CD4-positive, alpha-beta T cell treated with Interleukin-15 for 1 hour (primary cell): ENCODE measurements around the gene ATXN1.
"Not testable (repeated sequence)": the region's sequence is repeated elsewhere in the genome, so short reads cannot be mapped to it uniquely, and the experiment has no call there.

Experiments
- DNase-seq: peaks from one replicate; pipeline ENCODE4 v3.0.0-alpha.2; 2020

Gene ATXN1

GRCh38 chr6:16760516-16761470 lies at the start of gene ATXN1:
Gene ATXN1, minus strand, starts transcription at chr6:16761460.
- peak; percentile 55 for DNase-seq

DNA sequence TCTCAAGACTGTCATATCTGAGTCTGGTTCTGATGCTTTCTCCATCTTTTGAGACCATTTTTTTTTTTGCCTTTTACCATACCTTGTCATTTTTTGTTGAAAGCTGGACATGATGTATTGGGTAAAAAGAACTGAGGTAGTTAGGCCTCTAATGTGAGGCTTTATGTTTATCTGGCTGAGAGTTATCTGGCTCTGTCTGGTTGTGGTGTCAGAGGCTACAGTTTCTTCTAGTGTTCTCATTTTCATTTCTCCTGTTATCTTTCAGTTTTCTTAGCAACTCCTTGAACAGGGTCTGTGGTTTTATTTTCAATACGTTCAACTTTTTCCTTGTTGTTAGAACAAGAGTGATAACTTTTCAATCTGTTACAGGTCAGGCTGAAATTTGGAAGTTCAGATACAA lies 49.2 kb upstream of the ATXN1 start:
- no peak for DNase-seq

DNA sequence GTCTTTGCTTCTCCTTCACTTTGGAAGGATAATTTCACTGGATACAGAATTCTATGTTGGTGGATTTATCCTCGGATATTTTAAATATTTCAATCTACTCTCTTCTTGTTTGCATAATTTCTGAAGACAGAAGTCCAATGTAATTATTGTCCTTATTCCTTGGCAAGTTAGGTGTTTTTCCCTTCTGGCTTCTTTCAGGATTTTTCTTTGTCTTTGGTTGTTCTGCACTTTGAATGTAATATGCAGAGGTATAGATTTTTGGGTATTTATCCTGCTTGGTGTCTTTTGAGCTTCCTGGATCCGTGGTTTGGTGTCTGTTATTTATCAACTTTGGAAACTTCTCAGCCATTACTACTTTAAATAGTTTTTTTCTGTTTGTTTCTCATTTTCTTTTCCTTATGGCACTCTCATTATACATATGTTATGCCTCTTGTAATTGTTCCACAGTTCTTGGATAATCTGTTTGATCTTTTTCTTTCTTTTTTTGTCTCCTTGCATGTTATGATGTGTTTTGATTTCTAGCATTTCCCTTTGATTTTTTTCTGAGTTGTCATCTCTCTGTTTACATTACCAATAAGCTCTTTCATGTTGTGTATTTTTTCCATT lies 48.6 kb upstream of the ATXN1 start:
- no peak for DNase-seq

DNA sequence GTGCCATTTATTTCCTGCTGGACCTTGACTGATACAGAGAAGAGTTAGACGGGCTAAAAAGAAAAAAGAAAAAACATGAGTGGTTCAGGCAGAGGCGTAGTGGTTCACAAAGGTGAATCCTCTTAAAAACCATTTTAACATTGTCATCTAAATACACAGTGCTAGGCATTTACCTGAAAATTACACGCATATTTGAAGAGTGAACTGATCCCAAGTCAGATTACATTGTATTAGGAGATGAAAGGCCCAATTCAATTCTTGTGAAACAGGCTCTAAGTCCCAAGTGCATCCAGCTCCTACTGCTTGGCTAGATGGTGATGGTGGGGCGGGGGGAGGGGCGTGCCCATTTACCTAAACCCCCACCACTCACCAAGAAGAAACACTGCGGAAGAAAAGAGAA lies 46.7 kb upstream of the ATXN1 start:
- DNase-seq = no peak

- no peak for DNase-seq
These were observed 45.1 kb upstream of the ATXN1 start for GRCh38 chr6:16806363-16806762.

GRCh38 chr6:16805243-16805950 lies 44.1 kb upstream of the ATXN1 start:
- no peak for DNase-seq

DNA sequence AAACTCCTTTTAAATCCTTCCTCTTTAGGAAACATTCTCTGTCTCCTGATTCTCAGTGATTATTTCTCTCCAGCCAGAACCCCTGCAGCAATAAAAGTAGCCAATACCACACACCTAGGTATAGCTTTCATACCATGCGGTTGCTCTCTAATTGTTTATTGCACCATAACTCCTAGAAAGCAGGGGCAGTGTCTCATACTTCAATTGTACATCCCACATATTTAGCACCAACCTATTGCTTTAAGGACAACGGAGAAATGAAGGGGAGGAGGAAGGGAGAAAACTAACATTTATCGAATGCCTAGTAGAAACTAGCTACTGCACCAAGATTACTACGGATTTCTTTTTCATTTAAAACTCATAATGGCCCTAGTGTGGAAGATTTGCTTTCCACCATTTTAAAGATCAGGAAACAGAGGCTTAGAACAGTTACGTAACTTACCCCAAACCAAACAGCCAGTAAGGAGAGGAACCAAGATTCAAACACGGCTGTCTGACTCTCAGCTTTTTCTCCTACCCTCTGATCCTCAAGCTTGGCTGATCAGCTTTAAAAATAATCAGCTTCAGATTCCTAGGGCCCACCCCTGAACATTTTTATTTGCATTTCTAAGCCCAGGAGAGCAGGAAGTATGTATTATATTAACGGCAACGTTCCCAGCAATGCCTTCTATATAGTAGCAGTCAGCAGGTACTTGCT lies 43.4 kb upstream of the ATXN1 start:
- no peak for DNase-seq

DNA sequence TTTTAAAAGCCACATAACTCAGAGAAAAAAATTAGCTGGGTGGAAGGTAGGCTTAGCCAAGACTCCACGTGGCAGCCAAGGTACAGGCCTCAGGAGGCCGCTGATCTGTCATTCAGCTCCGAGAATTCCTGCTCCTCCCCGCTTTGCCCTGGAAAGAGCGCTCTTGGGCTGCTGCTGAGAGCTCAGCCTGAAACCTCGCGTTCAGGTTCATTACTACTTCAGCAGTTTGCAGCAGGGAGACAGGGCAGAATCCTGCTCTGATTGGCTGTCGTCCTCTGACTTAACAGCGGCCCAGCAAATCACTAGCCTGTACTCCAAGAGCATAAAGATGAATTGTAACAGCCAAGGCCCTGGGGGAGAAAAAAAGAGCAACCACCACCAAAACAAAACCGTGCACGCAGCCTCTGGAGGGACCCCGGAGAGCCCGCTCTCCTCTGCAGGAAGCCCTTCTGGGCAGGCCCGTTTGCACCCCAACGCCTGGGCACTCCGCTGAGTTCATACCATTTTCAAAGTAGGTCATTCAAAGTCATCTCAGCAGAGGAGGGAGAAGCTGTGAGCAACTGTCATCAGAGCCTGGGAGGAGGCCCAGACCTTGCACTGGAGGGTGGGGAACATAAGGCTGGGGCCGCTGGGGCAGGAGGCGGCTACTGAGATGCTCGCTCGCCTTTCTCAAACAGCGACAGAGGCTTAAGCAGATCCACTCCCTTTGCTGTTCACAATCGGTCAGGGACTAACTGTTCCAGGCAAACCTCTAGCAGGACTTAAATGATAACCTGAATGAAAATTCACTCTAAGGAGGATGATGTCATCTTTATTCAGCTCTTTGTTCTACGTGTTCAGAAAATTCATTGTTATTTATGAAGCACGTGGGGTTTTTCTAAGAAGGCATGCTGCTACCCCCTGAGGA lies 42.3 kb upstream of the ATXN1 start:
- no peak for DNase-seq

DNA sequence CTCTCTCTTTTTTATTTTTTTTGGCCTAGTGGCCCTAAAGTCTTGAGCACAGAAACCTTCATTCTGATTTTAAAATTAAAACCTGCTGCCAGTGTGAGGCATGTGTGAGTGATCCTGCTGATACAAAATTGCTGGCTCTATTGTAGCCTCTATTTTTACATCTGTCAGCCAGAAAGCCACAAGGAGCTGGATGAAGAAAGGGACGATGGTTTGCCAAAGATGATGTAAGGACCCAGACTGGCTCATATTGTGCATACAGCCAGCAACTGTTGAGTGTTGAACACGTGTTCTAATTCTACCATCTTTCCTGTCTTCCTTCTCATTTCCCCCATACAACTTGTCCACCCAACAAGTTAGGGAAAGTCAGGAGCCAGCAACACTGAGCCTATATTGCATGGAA lies 40.8 kb upstream of the ATXN1 start:
- DNase-seq = no peak

DNA sequence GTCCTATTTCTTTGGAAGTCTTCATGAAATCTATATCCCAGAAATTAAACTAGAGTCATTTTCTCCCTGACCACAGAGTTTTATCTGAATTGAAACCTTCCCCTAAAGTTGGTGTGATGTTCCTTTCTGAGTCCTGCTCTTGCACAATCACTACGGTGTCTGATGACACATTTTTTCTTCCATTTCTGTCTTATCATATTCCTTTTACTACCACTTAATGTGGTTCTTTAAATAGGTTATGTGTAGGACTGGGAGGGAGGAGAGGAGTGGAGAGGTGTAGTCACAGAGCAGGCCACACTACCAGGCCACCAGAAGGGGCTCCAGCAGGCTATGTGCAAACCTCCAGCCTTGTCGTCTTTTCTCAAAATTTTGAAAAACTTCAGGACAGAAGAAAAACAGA lies 39.7 kb upstream of the ATXN1 start:
- no peak for DNase-seq

- DNase-seq = no peak
These were observed 39.1 kb upstream of the ATXN1 start for GRCh38 chr6:16800341-16800740.

- DNase-seq = no peak
These were observed 38.3 kb upstream of the ATXN1 start for GRCh38 chr6:16799279-16800193.

GRCh38 chr6:16793828-16794412 lies 32.7 kb upstream of the ATXN1 start:
- DNase-seq = no peak

GRCh38 chr6:16789329-16790038 lies 28.2 kb upstream of the ATXN1 start:
- no peak for DNase-seq

DNA sequence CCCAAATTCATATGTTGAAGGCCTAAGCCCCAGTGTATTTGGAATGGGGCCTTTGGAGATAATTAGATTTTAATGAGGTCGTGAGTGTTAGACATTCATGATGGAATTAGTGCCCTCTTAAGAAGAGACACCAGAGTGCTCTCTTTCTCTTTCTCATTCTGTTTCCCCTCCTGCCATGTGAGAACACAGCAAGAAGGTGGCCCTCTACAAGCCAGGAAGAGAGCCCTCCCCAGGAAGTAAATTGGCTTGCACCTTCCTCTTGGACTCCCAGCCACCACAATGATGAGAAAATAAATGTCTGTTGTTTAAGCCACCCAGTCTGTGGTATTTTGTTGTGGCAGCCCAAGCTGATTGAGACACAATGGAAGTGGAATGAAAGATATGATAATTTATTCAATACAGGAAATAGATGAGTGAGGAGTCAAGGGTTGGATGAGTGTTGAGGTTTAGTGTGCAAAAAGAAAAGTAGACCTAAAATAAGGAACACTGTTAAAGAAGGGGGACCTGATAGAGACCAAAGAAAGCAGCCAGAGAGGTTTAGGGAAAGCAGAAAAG lies 25.9 kb upstream of the ATXN1 start:
- DNase-seq = no peak

- no peak for DNase-seq
These were observed 24.2 kb upstream of the ATXN1 start for GRCh38 chr6:16785496-16785895.

- DNase-seq = not testable (repeated sequence)
These were observed 23.7 kb upstream of the ATXN1 start for GRCh38 chr6:16784957-16785356.

DNA sequence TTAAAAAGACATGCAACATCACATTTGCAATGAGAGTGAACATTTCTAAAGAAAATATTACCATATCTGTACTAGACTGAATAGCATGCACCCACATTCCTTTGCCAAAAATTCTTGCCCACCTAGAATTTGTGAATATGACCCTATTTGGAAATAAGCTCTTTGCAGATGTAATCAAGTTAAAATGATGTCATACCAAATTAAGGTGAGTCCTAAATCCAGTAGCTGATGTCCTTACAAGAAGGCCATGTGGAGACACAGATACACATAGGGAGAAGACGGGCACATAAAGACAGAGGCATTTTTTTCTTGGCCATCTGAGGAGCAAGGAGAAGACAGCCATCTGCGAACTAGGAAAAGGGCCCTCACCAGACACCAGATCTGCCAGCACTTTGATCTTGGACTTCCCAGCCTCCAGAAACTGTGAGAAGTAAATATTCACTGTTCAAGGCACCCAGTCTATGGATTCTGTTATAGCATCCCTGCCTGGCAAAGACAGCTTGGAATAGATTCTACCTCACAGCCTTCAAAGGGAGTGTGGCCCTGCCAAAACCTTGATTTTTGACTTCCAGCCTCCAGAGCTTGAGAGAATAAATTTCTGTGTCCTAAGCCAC lies 22.8 kb upstream of the ATXN1 start:
- DNase-seq = no peak

DNA sequence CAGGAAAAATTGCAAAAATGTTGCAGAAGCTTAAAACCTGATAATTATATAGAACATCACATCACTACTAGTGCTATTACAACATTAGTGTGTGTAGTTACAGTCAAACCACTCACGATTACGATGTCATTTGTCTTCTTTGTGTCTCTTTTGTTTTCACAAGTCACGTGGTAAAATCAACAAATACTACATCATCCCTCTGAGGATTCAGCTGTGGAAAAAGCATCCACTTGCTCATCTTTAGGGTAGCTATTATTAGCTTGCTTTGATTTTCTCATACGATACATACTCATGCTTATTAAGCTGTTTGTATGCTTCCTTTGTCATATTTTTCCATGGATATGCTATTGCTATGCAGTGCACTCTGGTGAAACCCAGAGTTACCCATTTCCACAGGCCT lies 22.2 kb upstream of the ATXN1 start:
- DNase-seq = no peak
